Transverse colon (tissue), 4 donors: Measurements from ENCODE around the gene STXBP5.

Source experiments
- EP300 ChIP-seq: sonication (generic); formaldehyde crosslinking; IDR thresholded peaks from one replicate; pipeline ENCODE4 v1.6.1; 2017; ENCODE audit warnings: antibody characterized with exemption, low read depth
- POLR2A ChIP-seq: fragments of 450-650 bp; IDR thresholded peaks from one replicate; pipeline ENCODE4 v1.6.1; 2016; ENCODE audit warnings: antibody characterized with exemption, mild to moderate bottlenecking, moderate library complexity
- POLR2AphosphoS5 ChIP-seq, 3 donors: sonication (generic); formaldehyde crosslinking; IDR thresholded peaks; one replicate each; pipeline ENCODE4 v1.6.1; 2016; ENCODE audit warnings: antibody characterized with exemption in 3 of 3
- TF ChIP-seq, protein P1 (sequence below), 5 experiments: fragments of 200-600 bp in 3 of 5; fragments of 450-650 bp in 2 of 5; sonication (generic) in 3 of 5; IDR thresholded peaks; 1 replicate in 2 of 5; 2 replicates in 3 of 5; pipeline ENCODE4 v1.5.1; 2016 to 2017; ENCODE audit warnings: antibody characterized with exemption in 5 of 5, inconsistent platforms in 3 of 5, mild to moderate bottlenecking in 2 of 5, moderate library complexity in 1 of 5

DNA sequence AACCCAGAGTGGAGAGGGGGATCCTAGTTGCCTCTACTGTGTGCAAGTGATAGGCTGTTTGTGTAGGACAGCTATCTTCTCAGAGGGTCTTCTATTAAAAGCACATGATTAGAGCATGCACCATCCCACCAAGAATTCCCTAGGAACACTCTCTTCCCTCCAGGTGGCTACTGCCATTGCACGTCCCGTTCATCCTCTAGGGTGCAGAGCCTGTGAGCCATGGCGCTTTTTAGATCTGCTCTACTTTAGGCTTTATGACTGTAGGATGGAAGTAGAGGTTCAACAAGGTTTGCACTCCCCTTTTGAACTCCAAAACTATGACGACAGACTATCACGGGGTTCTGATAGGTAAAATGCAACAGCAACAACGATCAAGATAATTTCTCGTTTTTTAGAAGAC, 213.7 kb downstream of the STXBP5 start:
- no peak for TF ChIP-seq EP300
- TF ChIP-seq, protein P1, sequence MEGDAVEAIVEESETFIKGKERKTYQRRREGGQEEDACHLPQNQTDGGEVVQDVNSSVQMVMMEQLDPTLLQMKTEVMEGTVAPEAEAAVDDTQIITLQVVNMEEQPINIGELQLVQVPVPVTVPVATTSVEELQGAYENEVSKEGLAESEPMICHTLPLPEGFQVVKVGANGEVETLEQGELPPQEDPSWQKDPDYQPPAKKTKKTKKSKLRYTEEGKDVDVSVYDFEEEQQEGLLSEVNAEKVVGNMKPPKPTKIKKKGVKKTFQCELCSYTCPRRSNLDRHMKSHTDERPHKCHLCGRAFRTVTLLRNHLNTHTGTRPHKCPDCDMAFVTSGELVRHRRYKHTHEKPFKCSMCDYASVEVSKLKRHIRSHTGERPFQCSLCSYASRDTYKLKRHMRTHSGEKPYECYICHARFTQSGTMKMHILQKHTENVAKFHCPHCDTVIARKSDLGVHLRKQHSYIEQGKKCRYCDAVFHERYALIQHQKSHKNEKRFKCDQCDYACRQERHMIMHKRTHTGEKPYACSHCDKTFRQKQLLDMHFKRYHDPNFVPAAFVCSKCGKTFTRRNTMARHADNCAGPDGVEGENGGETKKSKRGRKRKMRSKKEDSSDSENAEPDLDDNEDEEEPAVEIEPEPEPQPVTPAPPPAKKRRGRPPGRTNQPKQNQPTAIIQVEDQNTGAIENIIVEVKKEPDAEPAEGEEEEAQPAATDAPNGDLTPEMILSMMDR (IDR thresholded peaks at IDR 0.05), result no peak
- TF ChIP-seq POLR2A, result no peak
- TF ChIP-seq POLR2AphosphoS5 (IDR thresholded peaks at IDR 0.05), result no peak
